ENCODE results near the gene CMTM4. TPM values are rescaled to one million over a fixed set of nuclear protein-coding genes. Genes with fewer than 3 reads are reported as not detected.
"Not testable (repeated sequence)": the region's sequence is repeated elsewhere in the genome, so short reads cannot be mapped to it uniquely, and the experiment has no call there.

Gene CMTM4
- polyA plus RNA-seq, 1 donor: 71.6 TPM

- no peak for DNase-seq
Observed at GRCh38 chr16:66677179-66677578, 19.4 kb downstream of the CMTM4 start.

DNA sequence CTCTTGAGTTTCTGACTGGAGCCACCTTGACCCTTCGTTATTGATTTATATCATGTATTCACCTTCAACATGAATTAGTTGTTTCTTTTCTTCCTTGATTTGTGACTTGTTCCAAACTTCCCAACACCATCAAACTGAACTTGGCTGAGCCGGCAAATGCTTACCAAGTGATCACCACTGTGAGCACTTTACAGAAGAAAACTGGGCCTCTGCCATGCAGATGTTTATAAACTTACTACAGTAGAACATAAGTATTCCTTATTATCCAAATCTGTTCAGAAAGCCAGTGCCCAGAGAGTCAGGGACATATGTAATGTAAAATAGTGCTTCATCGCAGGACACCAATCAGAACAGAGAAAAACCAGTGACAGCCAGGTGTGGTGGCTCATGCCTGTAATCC lies 19.9 kb downstream of the CMTM4 start:
- no peak for DNase-seq

DNA sequence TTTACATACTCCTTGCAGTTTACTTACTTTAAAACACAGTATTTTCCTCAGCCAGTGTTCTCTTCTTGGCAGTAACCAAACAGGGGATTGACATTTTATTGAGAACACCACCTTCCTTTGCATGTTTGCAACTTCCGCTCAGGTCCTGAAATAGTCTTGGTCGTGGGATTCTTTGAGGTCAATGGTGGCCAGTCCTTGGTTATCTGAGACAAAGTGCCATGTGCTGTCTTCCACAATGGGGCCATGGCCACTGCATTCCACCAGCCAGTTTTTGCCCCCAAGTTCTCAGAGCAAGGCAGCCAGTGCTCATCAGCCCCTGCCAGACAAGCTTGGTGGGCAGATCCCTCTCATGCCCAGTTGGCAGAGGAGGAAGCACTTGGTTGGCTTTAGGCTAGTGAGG lies 22.9 kb downstream of the CMTM4 start:
- DNase-seq: no peak

DNA sequence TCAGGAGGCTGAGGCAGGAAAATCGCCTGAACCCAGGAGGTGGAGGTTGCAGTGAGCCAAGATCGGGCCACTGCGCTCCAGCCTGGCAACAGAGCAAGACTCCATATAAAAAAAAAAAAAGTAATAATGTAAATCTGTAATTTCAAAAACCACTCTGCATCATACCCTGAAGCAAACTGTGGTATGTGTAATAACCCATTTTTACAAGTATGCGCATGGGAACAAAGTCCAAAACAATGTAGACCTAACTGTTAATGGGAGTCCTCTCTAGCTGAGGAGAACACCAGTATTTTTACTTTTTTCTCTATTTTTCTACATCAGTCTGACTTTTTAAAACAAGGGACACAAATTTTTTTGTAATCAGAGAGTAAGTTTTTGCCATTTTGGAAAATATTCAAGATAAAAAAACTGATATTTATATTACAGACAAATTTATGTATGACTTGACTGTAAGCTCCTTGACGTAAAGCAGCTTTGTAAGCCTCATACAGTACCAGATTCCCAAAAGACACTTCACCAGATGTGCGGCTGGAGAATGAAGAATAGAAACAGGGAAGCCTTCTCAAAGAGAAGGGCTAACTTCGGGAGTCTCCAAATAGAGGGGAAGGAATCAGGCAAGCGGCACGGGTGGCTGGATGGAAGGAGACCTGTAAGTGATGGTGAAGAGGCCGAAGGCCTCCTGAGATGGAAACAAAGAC lies 25.7 kb downstream of the CMTM4 start:
- DNase-seq: no peak

DNA sequence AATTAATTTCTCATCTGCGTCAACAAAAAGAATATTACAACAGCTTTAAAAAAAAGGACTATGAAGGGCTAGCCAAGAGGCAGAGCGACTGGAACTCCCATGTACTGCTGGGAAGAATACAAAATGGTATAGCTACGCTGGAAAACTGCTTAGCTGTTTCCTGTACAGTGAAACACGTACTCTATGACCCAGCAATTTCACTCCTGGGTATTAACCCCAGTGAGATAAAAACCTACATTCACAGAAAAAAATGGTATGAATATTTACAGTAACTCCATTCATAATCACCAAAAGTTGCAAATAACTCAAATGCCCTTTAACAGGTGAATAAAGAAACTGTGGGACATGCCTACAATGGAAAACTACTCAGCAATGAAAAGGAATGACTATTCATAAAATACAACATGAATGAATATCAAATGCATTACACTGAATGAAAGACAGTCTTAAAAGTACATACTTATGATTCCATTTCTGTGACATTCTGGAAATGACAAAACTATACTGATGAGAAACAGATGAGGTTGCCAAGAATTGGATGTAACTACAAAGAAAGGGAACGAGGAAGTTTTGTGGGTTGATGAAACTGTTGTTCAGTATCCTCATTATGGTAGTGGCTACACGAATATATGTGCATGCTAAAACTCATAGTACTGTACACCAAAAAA lies 27.6 kb downstream of the CMTM4 start:
- no peak for DNase-seq

DNA sequence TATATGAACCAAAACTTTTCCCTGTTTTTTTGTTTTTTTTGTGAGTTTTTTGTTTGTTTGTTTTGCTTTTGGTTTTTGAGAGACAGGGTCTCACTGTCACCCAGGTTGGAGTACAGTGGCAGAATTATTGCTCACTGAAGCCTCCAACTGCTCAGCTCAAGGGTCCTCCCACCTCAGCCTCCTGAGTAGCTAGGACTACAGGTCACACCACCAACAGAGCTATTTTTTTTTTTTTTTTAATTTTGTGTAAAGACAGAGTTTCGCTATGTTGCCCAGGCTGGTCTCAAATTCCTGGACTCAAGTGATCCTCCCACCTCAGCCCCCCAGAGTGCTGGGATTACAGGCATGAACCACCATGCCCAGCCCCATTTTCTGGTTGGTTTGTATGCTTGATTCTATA lies 28.6 kb downstream of the CMTM4 start:
- no peak for DNase-seq

- no peak for DNase-seq
Observed at GRCh38 chr16:66662445-66663194, 33.9 kb downstream of the CMTM4 start.

GRCh38 chr16:66661671-66662346 lies 34.7 kb downstream of the CMTM4 start:
- DNase-seq: not testable (repeated sequence)

GRCh38 chr16:66661210-66661560 lies 35.4 kb downstream of the CMTM4 start:
- DNase-seq: no peak

DNA sequence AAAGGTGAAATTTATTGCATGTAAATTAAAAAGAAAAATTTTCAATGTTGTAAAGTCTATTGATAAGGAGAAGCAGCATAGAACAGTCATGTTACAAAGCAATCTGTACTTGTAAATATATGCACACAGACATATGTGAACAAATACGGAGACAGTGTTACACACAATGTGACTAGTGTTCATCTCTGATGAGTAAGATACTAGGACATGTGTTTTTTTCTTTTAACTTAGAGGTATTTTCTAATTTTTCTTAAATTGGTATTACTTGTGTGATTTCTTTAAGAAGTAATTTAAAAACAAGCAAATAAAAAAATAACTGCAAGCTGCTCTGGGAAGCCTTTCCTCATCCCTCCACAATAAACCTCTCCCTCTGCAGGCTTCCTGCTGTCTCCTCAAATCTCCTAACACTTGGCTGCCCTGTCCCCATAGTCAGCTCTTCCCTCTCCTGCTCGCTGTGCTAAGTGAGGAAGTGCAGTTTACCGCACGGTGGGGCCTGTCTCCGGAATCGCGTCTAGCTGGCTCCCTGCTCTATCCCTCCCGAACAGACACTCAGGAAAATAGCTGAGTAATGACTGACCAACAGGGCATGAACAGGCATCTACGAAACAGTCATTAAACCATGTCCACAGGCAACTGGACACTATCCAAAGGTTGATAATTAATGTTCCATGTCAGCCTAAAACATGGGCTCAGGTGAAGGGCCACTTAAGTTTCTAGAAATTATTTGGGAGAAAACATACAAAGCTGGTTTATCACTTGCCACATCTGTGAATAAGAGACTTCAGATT lies 35.9 kb downstream of the CMTM4 start:
- DNase-seq: peak; percentile 72

DNA sequence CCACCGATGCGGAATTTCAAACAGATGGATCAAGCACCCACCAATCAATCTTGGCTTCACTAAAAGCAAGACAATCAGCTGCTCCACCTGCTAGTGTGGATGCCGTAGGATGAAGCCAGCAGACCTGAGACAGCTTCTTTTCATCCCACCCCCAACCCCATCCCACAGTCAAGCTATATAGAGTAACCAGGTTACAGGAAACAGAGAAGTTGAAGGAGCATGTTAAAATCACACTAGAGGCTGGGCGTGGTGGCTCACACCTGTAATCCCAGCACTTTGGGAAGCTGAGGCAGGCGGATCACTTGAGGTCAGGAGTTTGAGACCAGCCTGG lies 37.7 kb downstream of the CMTM4 start:
- no peak for DNase-seq

- no peak for DNase-seq
Observed at GRCh38 chr16:66658143-66658859, 38.2 kb downstream of the CMTM4 start.

DNA sequence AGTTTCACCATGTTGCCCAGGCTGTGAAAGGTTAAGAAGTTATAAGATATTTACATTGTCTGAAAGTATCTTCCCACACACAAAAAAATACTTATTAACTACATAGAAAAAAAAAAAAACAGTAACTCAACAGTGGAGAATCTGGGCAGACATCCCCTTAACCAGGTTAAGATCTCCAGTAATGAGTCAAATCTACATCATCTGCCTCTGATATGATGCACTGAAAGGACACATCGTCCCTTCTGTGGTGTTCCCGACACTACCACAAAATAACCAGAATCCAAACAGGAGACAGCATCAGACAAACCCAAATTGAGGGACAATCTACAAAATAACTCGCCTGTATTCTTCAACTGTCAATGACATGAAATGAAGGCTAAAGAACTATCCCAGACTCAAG lies 40.0 kb downstream of the CMTM4 start:
- no peak for DNase-seq

DNA sequence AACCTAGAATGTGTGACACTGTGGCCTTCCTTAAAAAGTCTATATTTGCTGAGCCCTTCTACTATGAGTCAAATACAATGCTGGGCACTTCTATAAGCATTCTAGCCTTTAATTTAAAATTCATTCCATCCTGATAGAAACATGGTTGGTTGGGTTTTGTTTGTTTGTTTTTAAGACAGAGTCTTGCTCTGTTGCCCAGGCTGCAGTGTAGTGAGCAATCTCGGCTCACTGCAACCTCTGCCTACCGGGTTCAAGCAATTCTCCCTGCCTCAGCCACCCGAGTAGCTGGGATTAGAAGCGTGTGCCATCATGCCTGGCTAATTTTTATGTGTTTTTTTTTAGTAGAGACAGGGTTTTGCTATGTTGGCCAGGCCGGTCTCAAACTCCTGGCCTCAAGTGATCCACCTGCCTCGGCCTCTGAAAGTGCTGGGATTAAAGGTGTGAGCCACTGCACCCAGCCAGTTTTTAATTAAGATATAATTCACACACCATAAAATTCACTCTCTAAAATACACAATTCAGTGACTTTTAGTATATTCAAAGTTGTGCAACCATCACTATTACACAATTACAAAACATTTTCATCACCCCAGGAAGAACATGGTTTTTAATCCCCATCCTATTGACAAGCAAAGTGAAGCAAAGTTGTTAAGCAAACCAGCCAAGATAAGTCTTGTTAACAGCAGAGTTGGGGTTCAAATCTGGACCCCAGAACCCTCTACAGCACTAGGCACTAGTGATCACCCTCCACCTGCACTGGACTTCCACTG lies 42.8 kb downstream of the CMTM4 start:
- no peak for DNase-seq

DNA sequence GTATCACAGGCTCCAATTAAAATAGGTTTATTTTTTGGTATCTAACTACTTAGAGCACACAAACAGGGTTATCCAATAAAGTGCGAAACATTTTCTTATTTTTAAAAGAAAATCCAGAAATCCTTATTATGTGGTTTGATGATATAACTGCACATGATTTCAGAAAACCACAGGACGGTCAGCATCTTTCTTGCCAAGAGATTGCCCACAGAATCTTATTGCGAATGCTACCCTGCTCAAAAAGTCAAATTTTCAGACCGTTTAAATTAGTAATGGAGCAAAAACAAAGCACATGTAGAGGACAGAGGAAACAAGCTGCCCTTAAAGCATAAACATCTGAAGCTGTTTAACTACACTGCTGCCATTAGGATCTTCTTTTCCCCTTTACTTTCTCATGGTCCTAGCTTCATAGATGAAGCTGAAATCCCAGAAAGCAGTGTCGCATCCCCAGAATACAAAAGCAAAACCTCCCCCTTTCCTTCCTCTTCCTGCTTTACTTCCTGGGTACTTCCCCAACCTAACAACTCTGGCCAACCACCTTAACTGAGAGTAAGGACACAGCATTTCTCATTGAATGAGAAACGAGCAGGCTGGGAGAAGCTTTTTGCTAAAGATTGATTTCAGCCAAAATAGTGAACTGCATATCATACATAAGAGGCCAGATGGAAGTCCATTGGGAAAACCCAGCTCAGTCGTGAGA lies 43.7 kb downstream of the CMTM4 start:
- DNase-seq: no peak

GRCh38 chr16:66651965-66652364 lies 44.6 kb downstream of the CMTM4 start:
- no peak for DNase-seq

DNA sequence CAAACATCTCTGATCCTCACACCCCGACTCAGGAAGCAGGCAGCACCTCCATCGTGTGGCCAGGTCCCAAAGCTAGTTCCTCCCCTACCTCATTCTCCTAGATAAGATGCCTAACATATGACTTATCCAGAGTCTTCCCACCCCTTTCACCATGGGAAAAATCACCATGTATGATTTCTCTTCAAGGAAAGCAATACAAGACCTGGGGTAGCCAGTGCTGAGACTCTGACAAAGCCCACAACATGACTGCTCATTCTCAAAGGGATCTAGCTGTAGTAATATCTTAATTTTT lies 45.1 kb downstream of the CMTM4 start:
- DNase-seq: no peak

DNA sequence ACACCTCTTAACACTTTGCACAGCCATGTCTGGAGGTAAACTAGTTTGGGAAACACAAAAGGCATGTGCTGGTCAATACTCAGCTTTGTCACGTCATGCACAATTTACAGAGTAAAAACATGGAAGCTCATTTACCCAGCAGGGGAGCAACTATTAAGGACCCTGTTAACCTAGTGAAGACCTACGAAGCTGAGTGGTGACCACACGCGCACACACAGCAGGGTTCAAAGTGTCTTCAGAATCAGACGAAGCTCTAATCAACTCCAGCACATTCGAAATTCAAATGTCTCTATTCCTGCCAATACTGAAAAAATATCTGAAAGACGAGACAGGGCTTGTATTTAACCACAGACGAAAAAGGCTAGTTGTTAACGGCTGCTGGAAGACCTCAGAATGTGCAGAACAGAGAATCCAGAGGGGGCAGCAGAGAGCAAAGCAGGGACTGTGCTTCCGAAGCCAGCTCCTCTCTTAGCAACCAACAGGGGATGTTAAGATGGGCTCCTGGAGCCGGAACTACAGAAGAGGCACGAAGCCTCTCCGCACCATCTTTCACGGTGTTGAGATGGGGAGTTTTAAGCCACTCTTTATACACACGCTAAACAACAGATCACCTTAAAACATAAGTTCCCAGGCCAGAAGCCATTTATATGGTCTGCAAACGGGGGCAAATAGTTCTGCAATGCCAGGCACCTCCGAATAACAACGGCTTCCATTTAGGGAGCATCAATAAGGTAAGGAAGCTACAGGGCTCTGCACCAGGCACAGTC lies 45.7 kb downstream of the CMTM4 start:
- DNase-seq: peak; percentile 92

GRCh38 chr16:66649636-66650205 lies 46.8 kb downstream of the CMTM4 start:
- no peak for DNase-seq

Measured in left kidney (tissue), 2 donors.